Natural killer cell (primary cell): ENCODE measurements around the gene EFHC1. TPM values are rescaled to one million over a fixed set of nuclear protein-coding genes. Genes with fewer than 3 reads are reported as not detected.

Experiments
- ATAC-seq, 3 donors: fragments of 150-1000 bp in 2 of 3; fragments of 200-7000 bp in 1 of 3; cut with Tn5 transposase; 1 replicate in 1 of 3; 2 replicates in 2 of 3; pipeline ENCODE4 v1.10.0; 2021; ENCODE audit warnings: mild to moderate bottlenecking in 2 of 3, moderate library complexity in 2 of 3
- DNase-seq, 2 donors: peaks; one replicate each; pipeline versions ENCODE4 v3.0.0 to v3.0.0-alpha.2; 2013 to 2021; ENCODE audit warnings: mixed read lengths in 1 of 2
- H3K27ac ChIP-seq: one replicate; pipeline ENCODE4 v1.5.1; 2013; ENCODE audit warnings: mild to moderate bottlenecking, low read length
- H3K27me3 ChIP-seq: one replicate; pipeline ENCODE4 v1.6.1; 2013; ENCODE audit warnings: low read length; ENCODE audit not compliant: control insufficient read depth, insufficient read depth
- H3K36me3 ChIP-seq: one replicate; pipeline ENCODE4 v1.6.1; 2013; ENCODE audit warnings: low read length; ENCODE audit not compliant: control insufficient read depth, insufficient read depth
- H3K4me1 ChIP-seq: one replicate; pipeline ENCODE4 v1.6.1; 2013; ENCODE audit warnings: low read length; ENCODE audit not compliant: control insufficient read depth, insufficient read depth
- H3K4me3 ChIP-seq: one replicate; pipeline ENCODE4 v1.5.1; 2013; ENCODE audit warnings: low read length
- H3K9me3 ChIP-seq: one replicate; pipeline ENCODE4 v1.6.1; 2013; ENCODE audit warnings: low read length; ENCODE audit not compliant: control insufficient read depth, insufficient read depth
- H3K27ac Mint-ChIP-seq, 2 donors: one replicate each; pipeline ENCODE4 v1.8.0; 2022; ENCODE audit warnings: mild to moderate bottlenecking in 2 of 2, mixed read lengths in 2 of 2, moderate library complexity in 1 of 2
- H3K27me3 Mint-ChIP-seq, 2 donors: one replicate each; pipeline ENCODE4 v1.8.0; 2022; ENCODE audit warnings: low read depth in 2 of 2, mixed read lengths in 2 of 2
- H3K36me3 Mint-ChIP-seq: one replicate; pipeline ENCODE4 v1.8.0; 2022; ENCODE audit warnings: mixed read lengths
- H3K4me1 Mint-ChIP-seq, 2 donors: one replicate each; pipeline ENCODE4 v1.8.0; 2022; ENCODE audit warnings: mixed read lengths in 2 of 2
- H3K4me3 Mint-ChIP-seq: one replicate; pipeline ENCODE4 v1.8.0; 2022; ENCODE audit warnings: mild to moderate bottlenecking, moderate library complexity, mixed read lengths
- H3K9me3 Mint-ChIP-seq, 2 donors: one replicate each; pipeline ENCODE4 v1.8.0; 2022; ENCODE audit warnings: mixed read lengths in 2 of 2
- CTCF ChIP-seq: fragments of 200-600 bp; IDR thresholded peaks from one replicate; pipeline ENCODE4 v1.8.0; 2022; ENCODE audit warnings: antibody characterized with exemption
- WGBS: methylation state at CpG from one replicate; pipeline ENCODE4 v1.1.7; 2013; ENCODE audit warnings: missing lambda C conversion rate; ENCODE audit not compliant: insufficient coverage; 5-methylcytosine and 5-hydroxymethylcytosine counted together
- intact Hi-C: fragments of 100-400 bp; cut with micrococcal nuclease; formaldehyde crosslinking; loops from one replicate; pipeline ENCODE4 v1.14.2; 2022
- total RNA-seq, 4 donors: library from RNA; stranded (reverse); fragments of 120-200 nt in 1 of 4; gene quantifications; one replicate each; pipeline versions ENCODE4 v1.2.3 to v1.2.4, GENCODE V29; 2013 to 2022

The EFHC1 gene
- total RNA-seq, 3 donors from 2014 or later (not counting 1 experiment from before 2014, with no cell fraction given), result 10.7 to 20.9 (median 13.7) TPM

- no peak for DNase-seq
- intact Hi-C loops, result loop anchor here (1.0 to 2.0 kb wide), 2 partner anchors 183 to 247 kb away; no protein-coding TSS in a partner anchor
- Mint-ChIP-seq H3K36me3 (no peaks in the 10 kb centered on the region), H3K9me3 (no peaks in the 10 kb centered on the region), H3K27ac (no peak overlapping the region), H3K4me1 (no peaks in the 10 kb centered on the region), H3K4me3 (no peak overlapping the region), H3K27me3 (peaks cover 3 to 7% of the 10 kb centered on the region in 2 donors)
- no peak overlapping the region for H3K27ac ChIP-seq
- no peaks in the 10 kb centered on the region for H3K36me3 ChIP-seq
- no peak overlapping the region for H3K4me3 ChIP-seq
- 40% methylated on average over 5 of the region's 6 CpGs for WGBS
- no peaks in the 10 kb centered on the region for H3K27me3 ChIP-seq
- TF ChIP-seq CTCF, result no peak
- H3K4me1 ChIP-seq, result peaks cover 15% of the 10 kb centered on the region
- H3K9me3 ChIP-seq, result no peaks in the 10 kb centered on the region
- ATAC-seq, result no peak
Measured at GRCh38 chr6:52415917-52416628, 4.1 kb upstream of the EFHC1 start.

- Mint-ChIP-seq H3K27ac (no peak overlapping the region), H3K27me3 (peaks cover 3 to 7% of the 10 kb centered on the region in 2 donors), H3K9me3 (no peaks in the 10 kb centered on the region), H3K4me1 (no peaks in the 10 kb centered on the region), H3K36me3 (no peaks in the 10 kb centered on the region), H3K4me3 (no peak overlapping the region)
- Histone ChIP-seq H3K27ac (no peak overlapping the region), H3K36me3 (no peaks in the 10 kb centered on the region), H3K27me3 (no peaks in the 10 kb centered on the region), H3K4me3 (no peak overlapping the region), H3K4me1 (peaks cover 15% of the 10 kb centered on the region), H3K9me3 (no peaks in the 10 kb centered on the region)
- WGBS, result no CpG with 5 or more reads among the region's 1 CpG
- intact Hi-C loops, result loop anchor here (1.0 to 2.0 kb wide), 2 partner anchors 182 to 247 kb away; no protein-coding TSS in a partner anchor
- TF ChIP-seq CTCF, result peak; percentile 75
- DNase-seq, result peak in 1 of 2 donors; percentile 83
- ATAC-seq, result no peak
Measured at GRCh38 chr6:52416629-52417151, 3.5 kb upstream of the EFHC1 start.

- ATAC-seq (no peak), DNase-seq (no peak)
- TF ChIP-seq CTCF, result no peak
- Histone ChIP-seq H3K4me3 (no peak overlapping the region), H3K36me3 (no peaks in the 10 kb centered on the region), H3K27me3 (no peaks in the 10 kb centered on the region), H3K27ac (no peak overlapping the region), H3K4me1 (peaks cover 15% of the 10 kb centered on the region), H3K9me3 (no peaks in the 10 kb centered on the region)
- Mint-ChIP-seq H3K27ac (no peak overlapping the region), H3K27me3 (peaks cover 3 to 7% of the 10 kb centered on the region in 2 donors), H3K36me3 (no peaks in the 10 kb centered on the region), H3K4me1 (no peaks in the 10 kb centered on the region), H3K4me3 (peak overlapping the region; percentile 19), H3K9me3 (no peaks in the 10 kb centered on the region)
- intact Hi-C loops, result loop anchor here (2.0 kb wide), 1 partner anchor 181 kb away; no protein-coding TSS in a partner anchor
- 94% methylated on average over 5 of the region's 5 CpGs for WGBS
Measured at GRCh38 chr6:52417675-52418111, 2.4 kb upstream of the EFHC1 start.
